GM23338 (cell line): ENCODE measurements around the gene TSKS. TPM values are rescaled to one million over a fixed set of nuclear protein-coding genes. Genes with fewer than 3 reads are reported as not detected.
A peak's percentile ranks its signal among the peaks of the same experiment; 100 is the strongest.

ENCODE experiments used
- ATAC-seq: fragments of 200-7000 bp; cut with Tn5 transposase; 3 replicates; pipeline ENCODE4 v1.9.1; 2020
- DNase-seq: peaks from one replicate; pipeline ENCODE4 v3.0.0-alpha.2; 2015; ENCODE audit warnings: low spot score
- H2AFZ ChIP-seq: fragments of 200-600 bp; sonication (generic); 2 replicates; pipeline ENCODE4 v1.8.0; 2016; ENCODE audit warnings: antibody characterized with exemption, mild to moderate bottlenecking, moderate library complexity
- H3F3A ChIP-seq: fragments of 200-600 bp; sonication (generic); replicated peaks from 2 replicates; pipeline ENCODE4 v1.8.0; 2017; ENCODE audit warnings: antibody characterized with exemption, mixed run types, low read depth
- H3K27ac ChIP-seq: fragments of 200-600 bp; sonication (generic); 2 replicates; pipeline ENCODE4 v1.6.1; 2016; ENCODE audit warnings: low read depth
- H3K27me3 ChIP-seq: fragments of 200-600 bp; sonication (generic); 2 replicates; pipeline ENCODE4 v1.8.0; 2016; ENCODE audit warnings: mild to moderate bottlenecking, mixed run types, moderate library complexity; ENCODE audit not compliant: insufficient read depth
- H3K36me3 ChIP-seq: fragments of 200-600 bp; sonication (generic); 2 replicates; pipeline ENCODE4 v1.8.0; 2016; ENCODE audit warnings: mild to moderate bottlenecking; ENCODE audit not compliant: insufficient read depth
- H3K4me1 ChIP-seq: fragments of 200-600 bp; sonication (generic); 2 replicates; pipeline ENCODE4 v1.8.0; 2016; ENCODE audit warnings: mild to moderate bottlenecking, moderate library complexity; ENCODE audit not compliant: insufficient read depth
- H3K4me2 ChIP-seq: fragments of 200-600 bp; sonication (generic); 2 replicates; pipeline ENCODE4 v1.7.1; 2017; ENCODE audit warnings: mixed run types
- H3K4me3 ChIP-seq: fragments of 200-600 bp; sonication (generic); 2 replicates; pipeline ENCODE4 v1.6.1; 2016; ENCODE audit warnings: mixed run types
- H3K79me2 ChIP-seq: fragments of 200-600 bp; sonication (generic); replicated peaks from 2 replicates; pipeline ENCODE4 v1.8.0; 2017; ENCODE audit warnings: mild to moderate bottlenecking; ENCODE audit not compliant: insufficient read depth
- H3K9me2 ChIP-seq: fragments of 200-600 bp; sonication (generic); 2 replicates; pipeline ENCODE4 v1.8.0; 2017; ENCODE audit not compliant: insufficient read depth
- H4K20me1 ChIP-seq: fragments of 200-600 bp; sonication (generic); replicated peaks from 2 replicates; pipeline ENCODE4 v1.8.0; 2017; ENCODE audit warnings: mild to moderate bottlenecking; ENCODE audit not compliant: insufficient read depth
- H3K27ac Mint-ChIP-seq: 2 replicates; pipeline ENCODE4 v1.8.0; 2020; ENCODE audit warnings: inconsistent platforms, mild to moderate bottlenecking, moderate library complexity, mixed read lengths
- H3K27me3 Mint-ChIP-seq: 3 replicates; pipeline ENCODE4 v1.8.0; 2022; ENCODE audit warnings: low read depth, mild to moderate bottlenecking, moderate library complexity, mixed read lengths, inconsistent platforms; ENCODE audit not compliant: insufficient read depth, poor library complexity
- H3K36me3 Mint-ChIP-seq: 3 replicates; pipeline ENCODE4 v1.8.0; 2021; ENCODE audit warnings: low read depth, mild to moderate bottlenecking, inconsistent platforms, moderate library complexity, mixed read lengths
- H3K4me1 Mint-ChIP-seq: 3 replicates; pipeline ENCODE4 v1.8.0; 2020; ENCODE audit warnings: mild to moderate bottlenecking, inconsistent platforms, mixed read lengths
- H3K4me3 Mint-ChIP-seq: 3 replicates; pipeline ENCODE4 v1.8.0; 2021; ENCODE audit warnings: moderate library complexity, mild to moderate bottlenecking, inconsistent platforms, mixed read lengths
- H3K9me3 Mint-ChIP-seq: 3 replicates; pipeline ENCODE4 v1.8.0; 2020; ENCODE audit warnings: moderate library complexity, mild to moderate bottlenecking, inconsistent platforms, mixed read lengths
- EZH2 ChIP-seq: fragments of 200-600 bp; sonication (generic); IDR thresholded peaks from one replicate; pipeline ENCODE4 v1.8.0; 2017; ENCODE audit warnings: antibody characterized with exemption, mild to moderate bottlenecking, low read depth; ENCODE audit not compliant: unreplicated experiment
- EZH2phosphoT487 ChIP-seq: fragments of 200-600 bp; sonication (generic); IDR thresholded peaks from one replicate; pipeline ENCODE4 v1.8.1; 2018; ENCODE audit warnings: antibody characterized with exemption; ENCODE audit not compliant: unreplicated experiment
- JUNB ChIP-seq: IDR thresholded peaks from one replicate; pipeline ENCODE4 v1.6.1; 2016; ENCODE audit warnings: antibody characterized with exemption; ENCODE audit not compliant: unreplicated experiment
- NANOG ChIP-seq: IDR thresholded peaks from 2 replicates; pipeline ENCODE4 v1.6.1; 2016; ENCODE audit warnings: antibody characterized with exemption, borderline replicate concordance
- POLR2AphosphoS5 ChIP-seq: IDR thresholded peaks from 2 replicates; pipeline ENCODE4 v1.6.1; 2016; ENCODE audit warnings: antibody characterized with exemption, low read depth
- STAT1 ChIP-seq: IDR thresholded peaks from one replicate; pipeline ENCODE4 v1.6.1; 2016; ENCODE audit warnings: antibody characterized with exemption; ENCODE audit not compliant: unreplicated experiment
- ZNF331 ChIP-seq: fragments of 250-450 bp; sonication (Bioruptor Pico); IDR thresholded peaks from 2 replicates; pipeline ENCODE4 v1.5.0; 2020; ENCODE audit warnings: low read depth, mild to moderate bottlenecking, moderate library complexity
- long read RNA-seq: library from polyadenylated mRNA; unstranded; transcript quantifications from one replicate; pipeline ENCODE4 v2.0.0, GENCODE V29; 2020; ENCODE audit not compliant: unreplicated experiment
- polyA plus RNA-seq: library from polyadenylated mRNA; unstranded; fragments of >200 nt; fragmentation: Nextera tagmentation; extraction: Ambion mirVana; gene quantifications from 2 replicates; pipeline ENCODE4 v1.2.1, GENCODE V29; 2016
- total RNA-seq: library from RNA; depleted of rRNA; stranded (reverse); fragments of >200 nt; shearing (Covaris generic); gene quantifications from 2 replicates; pipeline ENCODE4 v1.2.3, GENCODE V29; 2014; rRNA removed
- TF ChIP-seq, protein P1 (sequence below), 2 experiments: fragments of 200-600 bp in 1 of 2; sonication (generic) in 1 of 2; conservative IDR thresholded peaks; 2 replicates each; pipeline versions ENCODE4 v1.5.1 to v1.6.1; 2016 to 2017; ENCODE audit warnings: antibody characterized with exemption in 2 of 2, low read depth in 2 of 2, mild to moderate bottlenecking in 2 of 2, moderate library complexity in 1 of 2
- TF ChIP-seq, protein P2 (sequence below): IDR thresholded peaks from one replicate; pipeline ENCODE4 v1.6.1; 2018; ENCODE audit warnings: antibody characterized with exemption; ENCODE audit not compliant: unreplicated experiment
- TF ChIP-seq, protein P3 (sequence below): fragments of 250-450 bp; sonication (Bioruptor Pico); IDR thresholded peaks from 2 replicates; pipeline ENCODE4 v1.5.0; 2020; ENCODE audit warnings: mild to moderate bottlenecking, moderate library complexity

The TSKS gene, protein sequence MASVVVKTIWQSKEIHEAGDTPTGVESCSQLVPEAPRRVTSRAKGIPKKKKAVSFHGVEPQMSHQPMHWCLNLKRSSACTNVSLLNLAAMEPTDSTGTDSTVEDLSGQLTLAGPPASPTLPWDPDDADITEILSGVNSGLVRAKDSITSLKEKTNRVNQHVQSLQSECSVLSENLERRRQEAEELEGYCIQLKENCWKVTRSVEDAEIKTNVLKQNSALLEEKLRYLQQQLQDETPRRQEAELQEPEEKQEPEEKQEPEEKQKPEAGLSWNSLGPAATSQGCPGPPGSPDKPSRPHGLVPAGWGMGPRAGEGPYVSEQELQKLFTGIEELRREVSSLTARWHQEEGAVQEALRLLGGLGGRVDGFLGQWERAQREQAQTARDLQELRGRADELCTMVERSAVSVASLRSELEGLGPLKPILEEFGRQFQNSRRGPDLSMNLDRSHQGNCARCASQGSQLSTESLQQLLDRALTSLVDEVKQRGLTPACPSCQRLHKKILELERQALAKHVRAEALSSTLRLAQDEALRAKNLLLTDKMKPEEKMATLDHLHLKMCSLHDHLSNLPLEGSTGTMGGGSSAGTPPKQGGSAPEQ
- total RNA-seq (not detected in 2 replicates), polyA plus RNA-seq (0.82 and 0.99 TPM in 2 replicates)
- long read RNA-seq: 0 reads

DNA sequence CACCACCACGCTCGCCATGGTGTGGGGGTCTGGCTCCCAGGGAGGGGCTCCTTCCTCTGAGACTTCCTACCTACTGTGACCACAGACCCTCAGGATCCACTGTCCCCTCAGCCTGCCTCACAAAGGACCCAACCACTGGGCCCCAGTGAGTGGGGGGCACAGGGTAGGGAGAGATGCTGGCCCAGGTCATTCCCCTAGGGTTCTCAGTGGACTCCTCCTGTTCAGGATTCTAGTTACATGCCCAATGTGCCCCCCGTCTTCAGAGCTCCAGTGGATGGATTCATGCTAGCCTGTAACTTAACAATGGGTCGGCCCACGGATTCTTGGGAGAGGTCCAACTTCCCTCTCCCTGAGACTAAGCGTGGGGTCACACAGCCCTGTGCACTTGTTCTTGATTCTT, at the start of gene TSKS:
TSS of gene TSKS (minus strand) at position 77 of the 400 bp plus-strand sequence. CDS start at position 18, 59 bp downstream.
- H3K36me3 Mint-ChIP-seq: no peaks in the 10 kb centered on the region; the same call in 2 of the 3 replicates
- peaks cover 17% of the 10 kb centered on the region for H3K27me3 Mint-ChIP-seq
- peaks cover 3% of the 10 kb centered on the region; the same call in 1 of the 3 replicates for H3K9me3 Mint-ChIP-seq
- H3K27me3 ChIP-seq: no peaks in the 10 kb centered on the region
- H3K4me3 Mint-ChIP-seq: no peak within 1 kb of the TSS; the same call in 2 of the 3 replicates
- no peak within 1 kb of the TSS for H3K27ac ChIP-seq
- H3K36me3 ChIP-seq: no peaks in the 10 kb centered on the region
- DNase-seq: no peak
- peaks cover 27% of the 10 kb centered on the region for H3K4me1 Mint-ChIP-seq
- H3K79me2 ChIP-seq: peaks cover 12% of the 10 kb centered on the region
- H3K4me3 ChIP-seq: no peak within 1 kb of the TSS
- H3K27ac Mint-ChIP-seq: no peak within 1 kb of the TSS; the same call in 1 of the 2 replicates
- TF ChIP-seq ZNF331 (CRISPR knock-in tag): no peak
- TF ChIP-seq EZH2phosphoT487: no peak
- TF ChIP-seq JUNB: no peak
- TF ChIP-seq NANOG: no peak
- no peak for TF ChIP-seq EZH2
- TF ChIP-seq, protein P1, sequence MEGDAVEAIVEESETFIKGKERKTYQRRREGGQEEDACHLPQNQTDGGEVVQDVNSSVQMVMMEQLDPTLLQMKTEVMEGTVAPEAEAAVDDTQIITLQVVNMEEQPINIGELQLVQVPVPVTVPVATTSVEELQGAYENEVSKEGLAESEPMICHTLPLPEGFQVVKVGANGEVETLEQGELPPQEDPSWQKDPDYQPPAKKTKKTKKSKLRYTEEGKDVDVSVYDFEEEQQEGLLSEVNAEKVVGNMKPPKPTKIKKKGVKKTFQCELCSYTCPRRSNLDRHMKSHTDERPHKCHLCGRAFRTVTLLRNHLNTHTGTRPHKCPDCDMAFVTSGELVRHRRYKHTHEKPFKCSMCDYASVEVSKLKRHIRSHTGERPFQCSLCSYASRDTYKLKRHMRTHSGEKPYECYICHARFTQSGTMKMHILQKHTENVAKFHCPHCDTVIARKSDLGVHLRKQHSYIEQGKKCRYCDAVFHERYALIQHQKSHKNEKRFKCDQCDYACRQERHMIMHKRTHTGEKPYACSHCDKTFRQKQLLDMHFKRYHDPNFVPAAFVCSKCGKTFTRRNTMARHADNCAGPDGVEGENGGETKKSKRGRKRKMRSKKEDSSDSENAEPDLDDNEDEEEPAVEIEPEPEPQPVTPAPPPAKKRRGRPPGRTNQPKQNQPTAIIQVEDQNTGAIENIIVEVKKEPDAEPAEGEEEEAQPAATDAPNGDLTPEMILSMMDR (conservative IDR thresholded peaks at IDR 0.05; ENCODE audit: low read depth in 2 of 2): no peak
- no peak for TF ChIP-seq STAT1
- no peak for TF ChIP-seq POLR2AphosphoS5
- TF ChIP-seq, protein P2, sequence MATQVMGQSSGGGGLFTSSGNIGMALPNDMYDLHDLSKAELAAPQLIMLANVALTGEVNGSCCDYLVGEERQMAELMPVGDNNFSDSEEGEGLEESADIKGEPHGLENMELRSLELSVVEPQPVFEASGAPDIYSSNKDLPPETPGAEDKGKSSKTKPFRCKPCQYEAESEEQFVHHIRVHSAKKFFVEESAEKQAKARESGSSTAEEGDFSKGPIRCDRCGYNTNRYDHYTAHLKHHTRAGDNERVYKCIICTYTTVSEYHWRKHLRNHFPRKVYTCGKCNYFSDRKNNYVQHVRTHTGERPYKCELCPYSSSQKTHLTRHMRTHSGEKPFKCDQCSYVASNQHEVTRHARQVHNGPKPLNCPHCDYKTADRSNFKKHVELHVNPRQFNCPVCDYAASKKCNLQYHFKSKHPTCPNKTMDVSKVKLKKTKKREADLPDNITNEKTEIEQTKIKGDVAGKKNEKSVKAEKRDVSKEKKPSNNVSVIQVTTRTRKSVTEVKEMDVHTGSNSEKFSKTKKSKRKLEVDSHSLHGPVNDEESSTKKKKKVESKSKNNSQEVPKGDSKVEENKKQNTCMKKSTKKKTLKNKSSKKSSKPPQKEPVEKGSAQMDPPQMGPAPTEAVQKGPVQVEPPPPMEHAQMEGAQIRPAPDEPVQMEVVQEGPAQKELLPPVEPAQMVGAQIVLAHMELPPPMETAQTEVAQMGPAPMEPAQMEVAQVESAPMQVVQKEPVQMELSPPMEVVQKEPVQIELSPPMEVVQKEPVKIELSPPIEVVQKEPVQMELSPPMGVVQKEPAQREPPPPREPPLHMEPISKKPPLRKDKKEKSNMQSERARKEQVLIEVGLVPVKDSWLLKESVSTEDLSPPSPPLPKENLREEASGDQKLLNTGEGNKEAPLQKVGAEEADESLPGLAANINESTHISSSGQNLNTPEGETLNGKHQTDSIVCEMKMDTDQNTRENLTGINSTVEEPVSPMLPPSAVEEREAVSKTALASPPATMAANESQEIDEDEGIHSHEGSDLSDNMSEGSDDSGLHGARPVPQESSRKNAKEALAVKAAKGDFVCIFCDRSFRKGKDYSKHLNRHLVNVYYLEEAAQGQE: no peak
- TF ChIP-seq, protein P3, sequence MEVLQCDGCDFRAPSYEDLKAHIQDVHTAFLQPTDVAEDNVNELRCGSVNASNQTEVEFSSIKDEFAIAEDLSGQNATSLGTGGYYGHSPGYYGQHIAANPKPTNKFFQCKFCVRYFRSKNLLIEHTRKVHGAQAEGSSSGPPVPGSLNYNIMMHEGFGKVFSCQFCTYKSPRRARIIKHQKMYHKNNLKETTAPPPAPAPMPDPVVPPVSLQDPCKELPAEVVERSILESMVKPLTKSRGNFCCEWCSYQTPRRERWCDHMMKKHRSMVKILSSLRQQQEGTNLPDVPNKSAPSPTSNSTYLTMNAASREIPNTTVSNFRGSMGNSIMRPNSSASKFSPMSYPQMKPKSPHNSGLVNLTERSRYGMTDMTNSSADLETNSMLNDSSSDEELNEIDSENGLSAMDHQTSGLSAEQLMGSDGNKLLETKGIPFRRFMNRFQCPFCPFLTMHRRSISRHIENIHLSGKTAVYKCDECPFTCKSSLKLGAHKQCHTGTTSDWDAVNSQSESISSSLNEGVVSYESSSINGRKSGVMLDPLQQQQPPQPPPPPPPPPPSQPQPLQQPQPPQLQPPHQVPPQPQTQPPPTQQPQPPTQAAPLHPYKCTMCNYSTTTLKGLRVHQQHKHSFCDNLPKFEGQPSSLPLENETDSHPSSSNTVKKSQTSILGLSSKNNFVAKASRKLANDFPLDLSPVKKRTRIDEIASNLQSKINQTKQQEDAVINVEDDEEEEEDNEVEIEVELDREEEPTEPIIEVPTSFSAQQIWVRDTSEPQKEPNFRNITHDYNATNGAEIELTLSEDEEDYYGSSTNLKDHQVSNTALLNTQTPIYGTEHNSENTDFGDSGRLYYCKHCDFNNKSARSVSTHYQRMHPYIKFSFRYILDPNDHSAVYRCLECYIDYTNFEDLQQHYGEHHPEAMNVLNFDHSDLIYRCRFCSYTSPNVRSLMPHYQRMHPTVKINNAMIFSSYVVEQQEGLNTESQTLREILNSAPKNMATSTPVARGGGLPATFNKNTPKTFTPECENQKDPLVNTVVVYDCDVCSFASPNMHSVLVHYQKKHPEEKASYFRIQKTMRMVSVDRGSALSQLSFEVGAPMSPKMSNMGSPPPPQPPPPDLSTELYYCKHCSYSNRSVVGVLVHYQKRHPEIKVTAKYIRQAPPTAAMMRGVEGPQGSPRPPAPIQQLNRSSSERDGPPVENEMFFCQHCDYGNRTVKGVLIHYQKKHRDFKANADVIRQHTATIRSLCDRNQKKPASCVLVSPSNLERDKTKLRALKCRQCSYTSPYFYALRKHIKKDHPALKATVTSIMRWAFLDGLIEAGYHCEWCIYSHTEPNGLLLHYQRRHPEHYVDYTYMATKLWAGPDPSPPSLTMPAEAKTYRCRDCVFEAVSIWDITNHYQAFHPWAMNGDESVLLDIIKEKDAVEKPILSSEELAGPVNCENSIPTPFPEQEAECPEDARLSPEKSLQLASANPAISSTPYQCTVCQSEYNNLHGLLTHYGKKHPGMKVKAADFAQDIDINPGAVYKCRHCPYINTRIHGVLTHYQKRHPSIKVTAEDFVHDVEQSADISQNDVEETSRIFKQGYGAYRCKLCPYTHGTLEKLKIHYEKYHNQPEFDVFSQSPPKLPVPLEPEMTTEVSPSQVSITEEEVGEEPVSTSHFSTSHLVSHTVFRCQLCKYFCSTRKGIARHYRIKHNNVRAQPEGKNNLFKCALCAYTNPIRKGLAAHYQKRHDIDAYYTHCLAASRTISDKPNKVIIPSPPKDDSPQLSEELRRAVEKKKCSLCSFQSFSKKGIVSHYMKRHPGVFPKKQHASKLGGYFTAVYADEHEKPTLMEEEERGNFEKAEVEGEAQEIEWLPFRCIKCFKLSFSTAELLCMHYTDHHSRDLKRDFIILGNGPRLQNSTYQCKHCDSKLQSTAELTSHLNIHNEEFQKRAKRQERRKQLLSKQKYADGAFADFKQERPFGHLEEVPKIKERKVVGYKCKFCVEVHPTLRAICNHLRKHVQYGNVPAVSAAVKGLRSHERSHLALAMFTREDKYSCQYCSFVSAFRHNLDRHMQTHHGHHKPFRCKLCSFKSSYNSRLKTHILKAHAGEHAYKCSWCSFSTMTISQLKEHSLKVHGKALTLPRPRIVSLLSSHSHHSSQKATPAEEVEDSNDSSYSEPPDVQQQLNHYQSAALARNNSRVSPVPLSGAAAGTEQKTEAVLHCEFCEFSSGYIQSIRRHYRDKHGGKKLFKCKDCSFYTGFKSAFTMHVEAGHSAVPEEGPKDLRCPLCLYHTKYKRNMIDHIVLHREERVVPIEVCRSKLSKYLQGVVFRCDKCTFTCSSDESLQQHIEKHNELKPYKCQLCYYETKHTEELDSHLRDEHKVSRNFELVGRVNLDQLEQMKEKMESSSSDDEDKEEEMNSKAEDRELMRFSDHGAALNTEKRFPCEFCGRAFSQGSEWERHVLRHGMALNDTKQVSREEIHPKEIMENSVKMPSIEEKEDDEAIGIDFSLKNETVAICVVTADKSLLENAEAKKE: no peak
- no peaks in the 10 kb centered on the region for H3K9me2 ChIP-seq
- H3F3A ChIP-seq: peaks cover 6% of the 10 kb centered on the region; the same call in 1 of the 2 replicates
- H3K4me1 ChIP-seq: peaks cover 5% of the 10 kb centered on the region; the same call in 1 of the 2 replicates
- peak within 1 kb of the TSS; percentile 39; the same call in 1 of the 2 replicates for H2AFZ ChIP-seq
- no peaks in the 10 kb centered on the region; the same call in 1 of the 2 replicates for H4K20me1 ChIP-seq
- no peak for ATAC-seq
- H3K4me2 ChIP-seq: no peak within 1 kb of the TSS
